Trophoblast cell (in vitro differentiated cells and primary cell): ENCODE results near the gene RPTOR.

Source experiments
- DNase-seq, 2 donors: peaks; one replicate each; pipeline ENCODE4 v3.0.0-alpha.2; 2016
- H2AFZ ChIP-seq: 2 replicates; pipeline ENCODE4 v1.6.1; 2013; ENCODE audit warnings: low read length, moderate library complexity, mild to moderate bottlenecking; ENCODE audit not compliant: insufficient read depth, poor library complexity
- H2AK5ac ChIP-seq: 2 replicates; pipeline ENCODE4 v1.6.1; 2013; ENCODE audit warnings: mild to moderate bottlenecking, low read length
- H2BK120ac ChIP-seq: 2 replicates; pipeline ENCODE4 v1.6.1; 2013; ENCODE audit warnings: low read length, mild to moderate bottlenecking, moderate library complexity; ENCODE audit not compliant: insufficient read depth, poor library complexity
- H2BK12ac ChIP-seq: 2 replicates; pipeline ENCODE4 v1.6.1; 2013; ENCODE audit warnings: mild to moderate bottlenecking, low read length, moderate library complexity
- H2BK5ac ChIP-seq: 2 replicates; pipeline ENCODE4 v1.6.1; 2013; ENCODE audit warnings: low read length, low read depth, moderate library complexity, mild to moderate bottlenecking; ENCODE audit not compliant: poor library complexity
- H3K14ac ChIP-seq: 2 replicates; pipeline ENCODE4 v1.6.1; 2013; ENCODE audit warnings: mild to moderate bottlenecking, low read length
- H3K18ac ChIP-seq: 2 replicates; pipeline ENCODE4 v1.6.1; 2013; ENCODE audit warnings: mild to moderate bottlenecking, low read length
- H3K23ac ChIP-seq: 2 replicates; pipeline ENCODE4 v1.6.1; 2013; ENCODE audit warnings: low read length
- H3K27ac ChIP-seq: 2 replicates; pipeline ENCODE4 v1.5.1; 2013; ENCODE audit warnings: low read depth, mild to moderate bottlenecking, inconsistent platforms, low read length, moderate library complexity
- H3K27me3 ChIP-seq: 2 replicates; pipeline ENCODE4 v1.6.1; 2013; ENCODE audit warnings: inconsistent platforms, mild to moderate bottlenecking, low read length, moderate library complexity; ENCODE audit not compliant: insufficient read depth
- H3K36me3 ChIP-seq, 2 experiments: 1 replicate in 1 of 2; 2 replicates in 1 of 2; pipeline ENCODE4 v1.6.1; 2013; ENCODE audit warnings: low read length in 2 of 2, mild to moderate bottlenecking in 2 of 2, moderate library complexity in 1 of 2; ENCODE audit not compliant: insufficient read depth in 2 of 2, control insufficient read depth in 1 of 2
- H3K4ac ChIP-seq: 2 replicates; pipeline ENCODE4 v1.6.1; 2013; ENCODE audit warnings: low read depth, mild to moderate bottlenecking, low read length, moderate library complexity
- H3K4me1 ChIP-seq, 2 experiments: 1 replicate in 1 of 2; 2 replicates in 1 of 2; pipeline ENCODE4 v1.6.1; 2013; ENCODE audit warnings: low read length in 2 of 2, mild to moderate bottlenecking in 2 of 2, moderate library complexity in 1 of 2; ENCODE audit not compliant: insufficient read depth in 2 of 2, control insufficient read depth in 1 of 2
- H3K4me2 ChIP-seq: 2 replicates; pipeline ENCODE4 v1.6.1; 2013; ENCODE audit warnings: inconsistent platforms, mild to moderate bottlenecking, low read length, moderate library complexity
- H3K4me3 ChIP-seq: 2 replicates; pipeline ENCODE4 v1.5.1; 2013; ENCODE audit warnings: mild to moderate bottlenecking, low read depth, low read length, inconsistent platforms
- H3K79me1 ChIP-seq: one replicate; pipeline ENCODE4 v1.6.1; 2013; ENCODE audit warnings: low read length
- H3K79me2 ChIP-seq: 2 replicates; pipeline ENCODE4 v1.6.1; 2013; ENCODE audit warnings: low read length, mild to moderate bottlenecking; ENCODE audit not compliant: control insufficient read depth, insufficient read depth, poor library complexity
- H3K9ac ChIP-seq: 2 replicates; pipeline ENCODE4 v1.6.1; 2013; ENCODE audit warnings: mild to moderate bottlenecking, low read length
- H3K9me3 ChIP-seq: 2 replicates; pipeline ENCODE4 v1.6.1; 2013; ENCODE audit warnings: low read depth, mild to moderate bottlenecking, control low read depth, inconsistent platforms, low read length; ENCODE audit not compliant: insufficient read depth
- H4K12ac ChIP-seq: 2 replicates; pipeline ENCODE4 v1.6.1; 2013; ENCODE audit warnings: low read depth, mild to moderate bottlenecking, low read length, moderate library complexity
- H4K8ac ChIP-seq: 2 replicates; pipeline ENCODE4 v1.6.1; 2013; ENCODE audit warnings: low read depth, mild to moderate bottlenecking, low read length, moderate library complexity
- H4K91ac ChIP-seq: one replicate; pipeline ENCODE4 v1.6.1; 2013; ENCODE audit warnings: low read depth, mild to moderate bottlenecking, low read length, moderate library complexity
- WGBS: extraction: QIAGEN DNeasy Blood & Tissue Kit; methylation state at CpG from one replicate; pipeline ENCODE4 v1.1.7; 2013; ENCODE audit warnings: missing lambda C conversion rate; ENCODE audit not compliant: insufficient read length, insufficient coverage; ENCODE audit errors: extremely low coverage; 5-methylcytosine and 5-hydroxymethylcytosine counted together

The RPTOR gene

DNA sequence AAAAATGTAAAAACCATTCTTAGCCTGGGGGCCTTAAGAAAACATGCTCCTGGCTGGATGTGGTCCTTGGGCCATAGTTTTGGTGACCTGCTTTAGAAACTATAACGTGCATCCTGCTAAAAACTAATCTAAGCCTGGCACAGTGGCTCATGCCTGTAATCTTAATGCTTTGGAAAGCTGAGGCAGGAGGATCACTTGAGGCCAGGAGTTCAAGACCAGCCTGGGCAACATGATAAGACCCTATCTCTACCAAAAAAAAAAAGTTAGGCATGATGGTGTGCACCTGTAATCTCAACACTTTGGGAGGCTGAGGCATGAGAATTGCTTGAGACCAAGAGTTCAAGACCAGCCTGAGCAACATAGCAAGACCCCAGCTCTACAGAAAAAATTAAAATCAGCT, 263.2 kb downstream of the RPTOR start:
- Histone ChIP-seq H3K14ac (no peak overlapping the region), H3K27me3 (no peaks in the 10 kb centered on the region), H3K27ac (no peak overlapping the region), H3K4ac (no peak overlapping the region), H3K79me1 (no peaks in the 10 kb centered on the region), H3K4me2 (no peak overlapping the region), H4K12ac (no peak overlapping the region), H4K91ac (no peak overlapping the region), H3K23ac (no peak overlapping the region), H3K79me2 (no peaks in the 10 kb centered on the region), H2AFZ (no peak overlapping the region), H3K36me3 (peaks cover 2 to 4% of the 10 kb centered on the region in 2 experiments), H3K18ac (no peak overlapping the region), H4K8ac (no peak overlapping the region), H3K9ac (no peak overlapping the region), H3K4me3 (no peak overlapping the region), H2AK5ac (no peak overlapping the region), H2BK5ac (no peak overlapping the region), H3K9me3 (no peaks in the 10 kb centered on the region), H3K4me1 (peaks cover 0 to 2% of the 10 kb centered on the region in 2 experiments), H2BK12ac (no peak overlapping the region), H2BK120ac (no peak overlapping the region)
- DNase-seq = no peak
- WGBS = no CpG with 5 or more reads among the region's 1 CpG

DNA sequence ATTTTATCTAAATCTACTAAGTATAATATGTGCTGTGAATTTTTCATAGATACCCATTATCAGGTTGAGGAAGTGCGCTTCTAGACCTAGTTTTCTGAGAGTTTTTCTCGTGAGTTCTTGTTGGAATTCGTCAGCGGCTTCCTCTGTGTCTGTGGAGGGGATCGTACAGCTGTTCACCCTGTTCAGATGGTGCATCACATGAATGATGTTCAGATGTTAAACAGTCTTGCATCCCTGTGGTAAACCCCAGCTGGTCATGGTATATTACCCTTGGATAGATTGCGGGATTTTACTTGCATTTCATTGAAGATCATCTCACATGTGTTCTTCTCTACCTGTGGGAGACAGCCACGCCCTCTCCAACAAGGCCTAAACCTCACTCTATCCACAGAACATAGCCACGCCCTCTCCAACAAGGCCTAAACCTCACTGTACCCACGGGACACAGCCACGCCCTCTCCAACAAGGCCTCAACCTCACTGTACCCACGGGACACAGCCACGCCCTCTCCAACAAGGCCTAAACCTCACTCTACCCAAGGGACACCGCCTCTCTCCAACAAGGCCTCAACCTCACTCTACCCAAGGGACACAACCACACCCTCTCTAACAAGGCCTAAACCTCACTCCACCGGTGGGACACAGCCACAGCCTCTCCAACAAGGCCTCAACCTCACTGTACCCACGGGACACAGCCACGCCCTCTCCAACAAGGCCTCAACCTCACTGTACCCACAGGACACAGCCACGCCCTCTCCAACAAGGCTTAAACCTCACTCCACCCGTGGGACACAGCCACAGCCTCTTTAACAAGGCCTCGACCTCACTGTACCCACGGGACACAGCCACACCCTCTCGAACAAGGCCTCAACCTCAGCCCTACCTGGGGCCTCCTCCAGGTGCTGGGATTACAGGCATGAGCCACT, 266.8 kb downstream of the RPTOR start:
- H3K23ac ChIP-seq = no peak overlapping the region
- no peak overlapping the region for H2BK120ac ChIP-seq
- no peak overlapping the region for H3K18ac ChIP-seq
- H4K8ac ChIP-seq = no peak overlapping the region
- no peak overlapping the region for H3K4me2 ChIP-seq
- no peak overlapping the region for H4K91ac ChIP-seq
- no peak overlapping the region for H2BK12ac ChIP-seq
- H3K9ac ChIP-seq = no peak overlapping the region
- H4K12ac ChIP-seq = no peak overlapping the region
- no peak overlapping the region for H2AFZ ChIP-seq
- H3K9me3 ChIP-seq = no peaks in the 10 kb centered on the region
- H2AK5ac ChIP-seq = no peak overlapping the region
- H2BK5ac ChIP-seq = no peak overlapping the region
- peaks cover 2 to 4% of the 10 kb centered on the region in 2 experiments for H3K36me3 ChIP-seq
- DNase-seq = no peak
- no peaks in the 10 kb centered on the region for H3K27me3 ChIP-seq
- no peaks in the 10 kb centered on the region for H3K79me2 ChIP-seq
- no peaks in the 10 kb centered on the region for H3K79me1 ChIP-seq
- no CpG with 5 or more reads among the region's 21 CpGs for WGBS
- H3K4me3 ChIP-seq = peak overlapping the region; percentile 33
- H3K4ac ChIP-seq = no peak overlapping the region
- H3K4me1 ChIP-seq = no peaks in the 10 kb centered on the region
- no peak overlapping the region for H3K14ac ChIP-seq
- no peak overlapping the region for H3K27ac ChIP-seq

DNA sequence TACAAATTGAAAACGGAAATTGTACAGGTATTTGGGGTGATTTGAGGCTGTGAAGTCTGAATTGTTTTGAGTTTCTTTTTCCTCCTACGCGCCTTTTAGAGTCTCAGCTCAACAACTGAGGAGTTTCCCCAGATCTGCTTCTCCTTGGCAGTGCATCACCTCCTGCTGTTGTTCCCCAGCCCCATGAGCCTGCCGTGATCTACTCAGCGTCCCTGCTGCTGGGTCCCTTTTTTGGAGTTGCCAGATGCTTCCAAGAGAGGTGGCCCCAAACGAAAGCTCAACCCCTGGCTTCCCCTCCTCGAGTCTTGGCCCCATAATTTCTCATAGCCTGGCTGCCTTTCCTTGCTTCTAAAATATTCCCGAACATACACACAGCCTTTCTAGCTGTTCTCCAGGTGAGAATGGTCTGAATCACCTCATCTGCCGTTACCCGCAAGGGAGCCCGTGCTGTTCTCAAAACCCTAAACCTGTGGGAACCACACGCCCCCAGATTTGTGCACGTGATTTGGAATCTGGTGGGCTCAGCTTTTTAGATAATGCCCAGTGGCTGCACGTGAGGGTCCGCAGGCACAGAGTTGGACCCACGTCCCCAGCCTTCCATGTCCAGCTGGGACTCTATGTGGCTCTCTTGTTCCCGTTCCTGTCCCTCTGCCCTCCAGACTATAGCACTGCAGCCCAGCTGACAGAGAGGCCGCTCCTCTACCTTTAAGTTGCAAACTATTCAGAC, 267.9 kb downstream of the RPTOR start:
- Histone ChIP-seq H3K4ac (no peak overlapping the region), H3K79me2 (no peaks in the 10 kb centered on the region), H2AK5ac (no peak overlapping the region), H2AFZ (no peak overlapping the region), H3K9ac (no peak overlapping the region), H3K14ac (no peak overlapping the region), H3K4me2 (no peak overlapping the region), H4K91ac (no peak overlapping the region), H2BK5ac (no peak overlapping the region), H3K4me1 (no peaks in the 10 kb centered on the region), H2BK120ac (no peak overlapping the region), H3K79me1 (no peaks in the 10 kb centered on the region), H3K18ac (no peak overlapping the region), H3K36me3 (peaks cover 2 to 4% of the 10 kb centered on the region in 2 experiments), H2BK12ac (no peak overlapping the region), H3K27ac (no peak overlapping the region), H3K4me3 (no peak overlapping the region), H3K9me3 (peaks cover under 1% of the 10 kb centered on the region), H4K8ac (no peak overlapping the region), H4K12ac (no peak overlapping the region), H3K27me3 (no peaks in the 10 kb centered on the region), H3K23ac (no peak overlapping the region)
- DNase-seq = no peak
- WGBS = no CpG with 5 or more reads among the region's 18 CpGs

DNA sequence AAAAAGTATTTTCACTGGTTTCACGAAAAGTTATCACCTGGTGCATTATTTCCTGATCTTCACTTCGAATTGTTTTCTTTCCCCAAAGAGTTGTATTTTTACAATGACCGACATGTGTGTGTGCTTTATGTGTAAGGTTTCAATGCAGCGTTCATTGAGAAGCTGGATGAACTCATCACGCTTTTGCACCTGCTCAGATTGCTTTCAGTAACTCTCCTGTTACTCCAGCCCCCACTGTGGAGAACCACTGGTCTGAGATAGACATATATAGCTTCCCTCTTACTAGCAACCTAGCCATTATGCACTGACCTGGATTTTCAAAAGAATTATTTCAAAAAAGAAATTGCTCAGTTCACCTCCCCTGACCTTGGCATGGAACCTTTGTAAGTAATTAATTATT, 268.7 kb downstream of the RPTOR start:
- no peak overlapping the region for H3K14ac ChIP-seq
- H3K79me2 ChIP-seq = no peaks in the 10 kb centered on the region
- no peaks in the 10 kb centered on the region for H3K79me1 ChIP-seq
- H3K4me3 ChIP-seq = no peak overlapping the region
- peaks cover 4% of the 10 kb centered on the region in 2 experiments for H3K4me1 ChIP-seq
- no peak overlapping the region for H3K4me2 ChIP-seq
- H2AFZ ChIP-seq = no peak overlapping the region
- no peak overlapping the region for H2BK12ac ChIP-seq
- no peak overlapping the region for H3K4ac ChIP-seq
- H2BK5ac ChIP-seq = no peak overlapping the region
- H2BK120ac ChIP-seq = no peak overlapping the region
- peaks cover 2 to 4% of the 10 kb centered on the region in 2 experiments for H3K36me3 ChIP-seq
- no peak overlapping the region for H3K18ac ChIP-seq
- no peak overlapping the region for H3K27ac ChIP-seq
- no peak overlapping the region for H4K91ac ChIP-seq
- no CpG with 5 or more reads among the region's 5 CpGs for WGBS
- DNase-seq = no peak
- H4K8ac ChIP-seq = no peak overlapping the region
- H2AK5ac ChIP-seq = no peak overlapping the region
- no peak overlapping the region for H4K12ac ChIP-seq
- H3K27me3 ChIP-seq = no peaks in the 10 kb centered on the region
- H3K9ac ChIP-seq = no peak overlapping the region
- H3K23ac ChIP-seq = no peak overlapping the region
- H3K9me3 ChIP-seq = peaks cover 2% of the 10 kb centered on the region
